GM12878 (cell line): ENCODE measurements around the gene DPPA2. TPM values are rescaled to one million over a fixed set of nuclear protein-coding genes. Genes with fewer than 3 reads are reported as not detected.

Experiments
- ATAC-seq: fragments of 200-7000 bp; cut with Tn5 transposase; 3 replicates; pipeline ENCODE4 v1.9.1; 2020; ENCODE audit warnings: mild to moderate bottlenecking, moderate library complexity
- BruUV-seq: library from RNA; stranded (reverse); fragments of 400-500 nt; replicated peaks from 2 replicates; lab custom pipeline; 2021; lab: Mats Ljungman, UMichigan
- CTCF ChIA-PET: fragments of 300-600 bp; sonication (Branson Sonifier 250); formaldehyde crosslinking; extraction: SDS; loops from one replicate; lab custom pipeline; 2021; ENCODE audit warnings: inconsistent platforms; lab: Yijun Ruan, JAX
- POLR2A ChIA-PET: fragments of 350-600 bp; formaldehyde crosslinking; extraction: SDS; loops from one replicate; lab custom pipeline; 2021; ENCODE audit warnings: inconsistent platforms; lab: Charles Lee
- RAD21 ChIA-PET: fragments of 300-600 bp; sonication (Branson Sonifier 250); formaldehyde crosslinking; loops from one replicate; lab custom pipeline; 2023; ENCODE audit warnings: antibody characterized with exemption; ENCODE audit not compliant: unreplicated experiment; lab: Charles Lee
- SMC1A ChIA-PET: fragments of 300-600 bp; sonication (Branson Sonifier 250); formaldehyde crosslinking; loops from one replicate; lab custom pipeline; 2023; ENCODE audit not compliant: unreplicated experiment, uncharacterized antibody; lab: Charles Lee
- DNase-seq: peaks from one replicate; pipeline ENCODE4 v3.0.0-alpha.2; 2011; ENCODE audit warnings: low read depth, low spot score
- FAIRE-seq: peaks from 3 replicates; lab custom pipeline; 2011; peaks lifted over from hg19 to GRCh38; lab: Jason Lieb, UNC
- H2AFZ ChIP-seq: 2 replicates; pipeline ENCODE4 v1.6.0; 2011; ENCODE audit warnings: low read depth, low read length, control low read depth; ENCODE audit not compliant: control insufficient read depth
- H3K27ac ChIP-seq: 2 replicates; pipeline ENCODE4 v1.5.1; 2011; ENCODE audit warnings: control low read depth; ENCODE audit not compliant: control insufficient read depth, insufficient read depth
- H3K27me3 ChIP-seq, 2 experiments: replicated peaks in 1 of 2; 2 replicates each; pipeline versions ENCODE4 v1.6.0 to v1.6.1; 2011; ENCODE audit warnings: low read length in 1 of 2; ENCODE audit not compliant: control insufficient read depth in 2 of 2, insufficient read depth in 2 of 2
- H3K36me3 ChIP-seq, 2 experiments: 2 replicates each; pipeline ENCODE4 v1.5.1; 2011; ENCODE audit warnings: low read length in 1 of 2; ENCODE audit not compliant: control insufficient read depth in 2 of 2, insufficient read depth in 2 of 2
- H3K4me1 ChIP-seq: 2 replicates; pipeline ENCODE4 v1.6.1; 2011; ENCODE audit warnings: mild to moderate bottlenecking, low read length, moderate library complexity, mixed read lengths; ENCODE audit not compliant: control insufficient read depth, insufficient read depth
- H3K4me2 ChIP-seq: 2 replicates; pipeline ENCODE4 v1.6.0; 2011; ENCODE audit warnings: control low read depth; ENCODE audit not compliant: control insufficient read depth, insufficient read depth
- H3K4me3 ChIP-seq: fragments of 200-600 bp; sonication (generic); 2 replicates; pipeline ENCODE4 v1.5.1; 2016
- H3K79me2 ChIP-seq: 2 replicates; pipeline ENCODE4 v1.6.0; 2011; ENCODE audit warnings: low read length; ENCODE audit not compliant: control insufficient read depth, insufficient read depth
- H3K9ac ChIP-seq: 2 replicates; pipeline ENCODE4 v1.8.0; 2011; ENCODE audit warnings: low read length, control low read depth, mixed read lengths; ENCODE audit not compliant: control insufficient read depth, insufficient read depth
- H3K9me3 ChIP-seq: replicated peaks from 3 replicates; pipeline ENCODE4 v1.5.1; 2011; ENCODE audit warnings: mild to moderate bottlenecking, low read length; ENCODE audit not compliant: control insufficient read depth, insufficient read depth
- H4K20me1 ChIP-seq: 2 replicates; pipeline ENCODE4 v1.6.0; 2011; ENCODE audit not compliant: control insufficient read depth, insufficient read depth
- CBX3 ChIP-seq: fragments of 200-600 bp; sonication (generic); IDR thresholded peaks from 2 replicates; pipeline ENCODE4 v1.6.1; 2016; ENCODE audit warnings: low read depth, borderline replicate concordance
- CBX5 ChIP-seq: sonication (generic); IDR thresholded peaks from 2 replicates; pipeline ENCODE4 v1.6.1; 2016; ENCODE audit warnings: low read depth, moderate library complexity, mild to moderate bottlenecking, inconsistent platforms
- EP300 ChIP-seq, 2 experiments: fragments of 150-350 bp in 1 of 2; IDR thresholded peaks; 2 replicates each; pipeline ENCODE4 v1.6.1; 2011 to 2012; ENCODE audit warnings: low read depth in 2 of 2, low read length in 2 of 2, borderline replicate concordance in 1 of 2, improper control_type of control experiment in 1 of 2, inconsistent platforms in 1 of 2; ENCODE audit not compliant: control insufficient read depth in 1 of 2
- KAT2A ChIP-seq: conservative IDR thresholded peaks from 2 replicates; pipeline ENCODE4 v1.6.1; 2011; ENCODE audit warnings: low read depth, low read length; ENCODE audit not compliant: control insufficient read depth
- MTA3 ChIP-seq: IDR thresholded peaks from 2 replicates; pipeline ENCODE4 v1.6.1; 2012; ENCODE audit warnings: low read length, inconsistent platforms, borderline replicate concordance
- NR2C1 ChIP-seq: fragments of 450-650 bp; IDR thresholded peaks from 2 replicates; pipeline ENCODE4 v1.6.1; 2017; ENCODE audit warnings: antibody characterized with exemption, mild to moderate bottlenecking, moderate library complexity
- PBX3 ChIP-seq: IDR thresholded peaks from 2 replicates; pipeline ENCODE4 v1.6.1; 2011; ENCODE audit warnings: mild to moderate bottlenecking, low read depth, low read length, moderate library complexity; ENCODE audit not compliant: insufficient replicate concordance
- SRF ChIP-seq, 2 experiments: IDR thresholded peaks; 2 replicates each; pipeline ENCODE4 v1.6.1; 2011; ENCODE audit warnings: low read depth in 2 of 2, low read length in 2 of 2, mild to moderate bottlenecking in 1 of 2, moderate library complexity in 1 of 2
- ZNF384 ChIP-seq: IDR thresholded peaks from 2 replicates; pipeline ENCODE4 v1.6.1; 2012; ENCODE audit warnings: low read depth, mild to moderate bottlenecking, low read length, improper control_type of control experiment, borderline replicate concordance
- ZZZ3 ChIP-seq: IDR thresholded peaks from 2 replicates; pipeline ENCODE4 v1.6.1; 2011; ENCODE audit warnings: low read depth; ENCODE audit not compliant: control insufficient read depth, insufficient read length
- WGBS: methylation state at CpG from one replicate; pipeline ENCODE4 v1.1.6; 2016; ENCODE audit warnings: low lambda C conversion rate; ENCODE audit not compliant: insufficient replicate concordance, insufficient coverage; ENCODE audit errors: missing lambda C conversion rate; 5-methylcytosine and 5-hydroxymethylcytosine counted together
- in situ Hi-C: fragments of 300-500 bp; cut with MboI; formaldehyde crosslinking; loops from 9 replicates; pipeline ENCODE4 v1.14.3; 2018; ENCODE audit warnings: mixed read lengths
- intact Hi-C: fragments of 100-400 bp; cut with micrococcal nuclease; formaldehyde crosslinking; loops from one replicate; pipeline ENCODE4 v1.14.2; 2022; ENCODE audit not compliant: unreplicated experiment
- polyA plus RNA-seq, 11 experiments: library from polyadenylated mRNA; depleted of rRNA in 4 of 11; unstranded in 6 of 11; stranded (reverse) in 5 of 11; fragments of >200 nt; fragmentation: Nextera tagmentation in 4 of 11; fragmentation: Illumina TruSeq in 1 of 11; extraction: Ambion mirVana in 4 of 11; extraction: Trizol in 1 of 11; gene quantifications; 1 replicate in 1 of 11; 2 replicates in 10 of 11; pipeline versions ENCODE4 v1.2.1 to v1.2.3, GENCODE V29; 2011 to 2016; ENCODE audit warnings: inconsistent platforms in 2 of 11, missing spikeins in 2 of 11, low read depth in 1 of 11
- total RNA-seq, 4 experiments: library from RNA; depleted of rRNA in 3 of 4; stranded (reverse); fragments of >200 nt in 3 of 4; fragmentation: Illumina TruSeq in 1 of 4; extraction: Trizol in 1 of 4; gene quantifications; 2 replicates each; pipeline versions ENCODE4 v1.2.1 to v1.2.3, GENCODE V29; 2013 to 2021
- TF ChIP-seq, protein P1 (sequence below): fragments of 450-650 bp; IDR thresholded peaks from 2 replicates; pipeline ENCODE4 v1.6.1; 2014; ENCODE audit warnings: mild to moderate bottlenecking
- TF ChIP-seq, protein P2 (sequence below): IDR thresholded peaks from 2 replicates; pipeline ENCODE4 v1.6.1; 2012; ENCODE audit warnings: improper control_type of control experiment, low read depth, low read length; ENCODE audit not compliant: insufficient replicate concordance
- TF ChIP-seq, protein P3 (sequence below): IDR thresholded peaks from 2 replicates; pipeline ENCODE4 v1.6.1; 2011; ENCODE audit warnings: borderline replicate concordance, low read depth, mild to moderate bottlenecking, moderate library complexity, mixed read lengths, low read length; ENCODE audit not compliant: insufficient read depth; ENCODE audit errors: extremely low read length

Gene DPPA2
- total and polyA plus RNA-seq, 10 of the 15 experiments (the other 5 are each of a cell fraction or from before 2014, with no cell fraction given) = not detected

GRCh38 chr3:109339714-109340648 is 23.7 kb upstream of the DPPA2 start:
- ATAC-seq (no peak), DNase-seq (no peak), FAIRE-seq (no peak)
- Histone ChIP-seq H3K36me3 (no peaks in the 10 kb centered on the region), H3K4me3 (no peak overlapping the region), H3K4me2 (no peak overlapping the region), H2AFZ (no peak overlapping the region), H4K20me1 (no peaks in the 10 kb centered on the region), H3K27ac (no peak overlapping the region), H3K9ac (no peak overlapping the region), H3K27me3 (no peaks in the 10 kb centered on the region), H3K79me2 (no peaks in the 10 kb centered on the region), H3K9me3 (no peaks in the 10 kb centered on the region), H3K4me1 (no peaks in the 10 kb centered on the region)
- 45% methylated on average over 5 of the region's 5 CpGs for WGBS
- ChIA-PET POLR2A (no interaction called here), CTCF (interaction anchor here (0.7 kb wide), 1 partner anchor 780 kb away, joined by 3 read pairs; no protein-coding TSS in a partner anchor), RAD21 (no interaction called here), SMC1A (no interaction called here)
- no TSS peak for BruUV-seq
- in situ Hi-C loops = no loop called here
- intact Hi-C loops = no loop called here
- TF ChIP-seq, protein P1, sequence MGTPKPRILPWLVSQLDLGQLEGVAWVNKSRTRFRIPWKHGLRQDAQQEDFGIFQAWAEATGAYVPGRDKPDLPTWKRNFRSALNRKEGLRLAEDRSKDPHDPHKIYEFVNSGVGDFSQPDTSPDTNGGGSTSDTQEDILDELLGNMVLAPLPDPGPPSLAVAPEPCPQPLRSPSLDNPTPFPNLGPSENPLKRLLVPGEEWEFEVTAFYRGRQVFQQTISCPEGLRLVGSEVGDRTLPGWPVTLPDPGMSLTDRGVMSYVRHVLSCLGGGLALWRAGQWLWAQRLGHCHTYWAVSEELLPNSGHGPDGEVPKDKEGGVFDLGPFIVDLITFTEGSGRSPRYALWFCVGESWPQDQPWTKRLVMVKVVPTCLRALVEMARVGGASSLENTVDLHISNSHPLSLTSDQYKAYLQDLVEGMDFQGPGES = no peak
- no peak for TF ChIP-seq PBX3
- TF ChIP-seq MTA3 = no peak
- TF ChIP-seq ZNF384 = no peak
- TF ChIP-seq, protein P2, sequence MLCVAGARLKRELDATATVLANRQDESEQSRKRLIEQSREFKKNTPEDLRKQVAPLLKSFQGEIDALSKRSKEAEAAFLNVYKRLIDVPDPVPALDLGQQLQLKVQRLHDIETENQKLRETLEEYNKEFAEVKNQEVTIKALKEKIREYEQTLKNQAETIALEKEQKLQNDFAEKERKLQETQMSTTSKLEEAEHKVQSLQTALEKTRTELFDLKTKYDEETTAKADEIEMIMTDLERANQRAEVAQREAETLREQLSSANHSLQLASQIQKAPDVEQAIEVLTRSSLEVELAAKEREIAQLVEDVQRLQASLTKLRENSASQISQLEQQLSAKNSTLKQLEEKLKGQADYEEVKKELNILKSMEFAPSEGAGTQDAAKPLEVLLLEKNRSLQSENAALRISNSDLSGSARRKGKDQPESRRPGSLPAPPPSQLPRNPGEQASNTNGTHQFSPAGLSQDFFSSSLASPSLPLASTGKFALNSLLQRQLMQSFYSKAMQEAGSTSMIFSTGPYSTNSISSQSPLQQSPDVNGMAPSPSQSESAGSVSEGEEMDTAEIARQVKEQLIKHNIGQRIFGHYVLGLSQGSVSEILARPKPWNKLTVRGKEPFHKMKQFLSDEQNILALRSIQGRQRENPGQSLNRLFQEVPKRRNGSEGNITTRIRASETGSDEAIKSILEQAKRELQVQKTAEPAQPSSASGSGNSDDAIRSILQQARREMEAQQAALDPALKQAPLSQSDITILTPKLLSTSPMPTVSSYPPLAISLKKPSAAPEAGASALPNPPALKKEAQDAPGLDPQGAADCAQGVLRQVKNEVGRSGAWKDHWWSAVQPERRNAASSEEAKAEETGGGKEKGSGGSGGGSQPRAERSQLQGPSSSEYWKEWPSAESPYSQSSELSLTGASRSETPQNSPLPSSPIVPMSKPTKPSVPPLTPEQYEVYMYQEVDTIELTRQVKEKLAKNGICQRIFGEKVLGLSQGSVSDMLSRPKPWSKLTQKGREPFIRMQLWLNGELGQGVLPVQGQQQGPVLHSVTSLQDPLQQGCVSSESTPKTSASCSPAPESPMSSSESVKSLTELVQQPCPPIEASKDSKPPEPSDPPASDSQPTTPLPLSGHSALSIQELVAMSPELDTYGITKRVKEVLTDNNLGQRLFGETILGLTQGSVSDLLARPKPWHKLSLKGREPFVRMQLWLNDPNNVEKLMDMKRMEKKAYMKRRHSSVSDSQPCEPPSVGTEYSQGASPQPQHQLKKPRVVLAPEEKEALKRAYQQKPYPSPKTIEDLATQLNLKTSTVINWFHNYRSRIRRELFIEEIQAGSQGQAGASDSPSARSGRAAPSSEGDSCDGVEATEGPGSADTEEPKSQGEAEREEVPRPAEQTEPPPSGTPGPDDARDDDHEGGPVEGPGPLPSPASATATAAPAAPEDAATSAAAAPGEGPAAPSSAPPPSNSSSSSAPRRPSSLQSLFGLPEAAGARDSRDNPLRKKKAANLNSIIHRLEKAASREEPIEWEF = no peak
- TF ChIP-seq SRF (IDR thresholded peaks at IDR 0.05; ENCODE audit: low read depth in 2 of 2, low read length in 2 of 2) = no peak
- no peak for TF ChIP-seq EP300 (IDR thresholded peaks at IDR 0.05; ENCODE audit: borderline replicate concordance in 1 of 2, control insufficient read depth in 1 of 2, low read depth in 2 of 2, low read length in 2 of 2)
- TF ChIP-seq ZZZ3 = no peak
- no peak for TF ChIP-seq NR2C1
- no peak for TF ChIP-seq KAT2A
- TF ChIP-seq CBX5 = no peak
- no peak for TF ChIP-seq CBX3
- TF ChIP-seq, protein P3, sequence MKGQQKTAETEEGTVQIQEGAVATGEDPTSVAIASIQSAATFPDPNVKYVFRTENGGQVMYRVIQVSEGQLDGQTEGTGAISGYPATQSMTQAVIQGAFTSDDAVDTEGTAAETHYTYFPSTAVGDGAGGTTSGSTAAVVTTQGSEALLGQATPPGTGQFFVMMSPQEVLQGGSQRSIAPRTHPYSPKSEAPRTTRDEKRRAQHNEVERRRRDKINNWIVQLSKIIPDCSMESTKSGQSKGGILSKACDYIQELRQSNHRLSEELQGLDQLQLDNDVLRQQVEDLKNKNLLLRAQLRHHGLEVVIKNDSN = no peak
